NB4 (cell line): ENCODE data around the gene ERICH2.

Source experiments
- POLR2A ChIP-seq: IDR thresholded peaks from 2 replicates; pipeline ENCODE4 v1.6.1; 2011; ENCODE audit warnings: mild to moderate bottlenecking; ENCODE audit not compliant: insufficient read length; ENCODE audit errors: extremely low read depth
- TF ChIP-seq, protein P1 (sequence below): IDR thresholded peaks from one replicate; pipeline ENCODE4 v1.5.1; 2012; ENCODE audit warnings: low read depth, low read length

DNA sequence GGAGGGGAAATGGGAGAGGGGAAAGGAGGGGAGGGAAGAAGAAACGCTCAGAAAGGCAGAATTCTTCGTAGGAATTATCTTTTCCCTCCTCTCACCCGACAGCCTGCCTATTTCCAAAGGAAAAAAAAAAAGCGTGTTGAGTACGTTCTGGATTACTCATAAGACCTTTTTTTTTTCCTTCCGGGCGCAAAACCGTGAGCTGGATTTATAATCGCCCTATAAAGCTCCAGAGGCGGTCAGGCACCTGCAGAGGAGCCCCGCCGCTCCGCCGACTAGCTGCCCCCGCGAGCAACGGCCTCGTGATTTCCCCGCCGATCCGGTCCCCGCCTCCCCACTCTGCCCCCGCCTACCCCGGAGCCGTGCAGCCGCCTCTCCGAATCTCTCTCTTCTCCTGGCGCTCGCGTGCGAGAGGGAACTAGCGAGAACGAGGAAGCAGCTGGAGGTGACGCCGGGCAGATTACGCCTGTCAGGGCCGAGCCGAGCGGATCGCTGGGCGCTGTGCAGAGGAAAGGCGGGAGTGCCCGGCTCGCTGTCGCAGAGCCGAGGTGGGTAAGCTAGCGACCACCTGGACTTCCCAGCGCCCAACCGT is 46.4 kb downstream of the ERICH2 start, which contains the start of gene GAD1:
- no peak for TF ChIP-seq POLR2A
- TF ChIP-seq, protein P1, sequence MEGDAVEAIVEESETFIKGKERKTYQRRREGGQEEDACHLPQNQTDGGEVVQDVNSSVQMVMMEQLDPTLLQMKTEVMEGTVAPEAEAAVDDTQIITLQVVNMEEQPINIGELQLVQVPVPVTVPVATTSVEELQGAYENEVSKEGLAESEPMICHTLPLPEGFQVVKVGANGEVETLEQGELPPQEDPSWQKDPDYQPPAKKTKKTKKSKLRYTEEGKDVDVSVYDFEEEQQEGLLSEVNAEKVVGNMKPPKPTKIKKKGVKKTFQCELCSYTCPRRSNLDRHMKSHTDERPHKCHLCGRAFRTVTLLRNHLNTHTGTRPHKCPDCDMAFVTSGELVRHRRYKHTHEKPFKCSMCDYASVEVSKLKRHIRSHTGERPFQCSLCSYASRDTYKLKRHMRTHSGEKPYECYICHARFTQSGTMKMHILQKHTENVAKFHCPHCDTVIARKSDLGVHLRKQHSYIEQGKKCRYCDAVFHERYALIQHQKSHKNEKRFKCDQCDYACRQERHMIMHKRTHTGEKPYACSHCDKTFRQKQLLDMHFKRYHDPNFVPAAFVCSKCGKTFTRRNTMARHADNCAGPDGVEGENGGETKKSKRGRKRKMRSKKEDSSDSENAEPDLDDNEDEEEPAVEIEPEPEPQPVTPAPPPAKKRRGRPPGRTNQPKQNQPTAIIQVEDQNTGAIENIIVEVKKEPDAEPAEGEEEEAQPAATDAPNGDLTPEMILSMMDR, result no peak
